SK-N-SH (cell line): ENCODE measurements around the gene POU3F3. TPM values are rescaled to one million over a fixed set of nuclear protein-coding genes. Genes with fewer than 3 reads are reported as not detected.

ENCODE experiments used
- CTCF ChIA-PET: fragments of 300-600, 350-600 bp; formaldehyde crosslinking; extraction: SDS; loops from one replicate; lab custom pipeline; 2021; lab: Yijun Ruan, JAX
- POLR2A ChIA-PET: fragments of 350-600 bp; sonication (Branson Sonifier 250); formaldehyde crosslinking; extraction: SDS; loops from one replicate; lab custom pipeline; 2020; ENCODE audit warnings: antibody characterized with exemption, inconsistent platforms; lab: Yijun Ruan, JAX
- DNase-seq: peaks from one replicate; pipeline ENCODE4 v3.0.0; 2012
- H2AFZ ChIP-seq: fragments of 200-600 bp; sonication (generic); 2 replicates; pipeline ENCODE4 v1.8.1; 2016; ENCODE audit warnings: antibody characterized with exemption, mild to moderate bottlenecking, low read depth
- H3F3A ChIP-seq: fragments of 200-600 bp; sonication (generic); replicated peaks from 2 replicates; pipeline ENCODE3; 2016; ENCODE audit warnings: antibody characterized with exemption, mild to moderate bottlenecking; ENCODE audit not compliant: insufficient read depth
- H3K27ac ChIP-seq, 2 experiments: fragments of 200-500 bp in 1 of 2; fragments of 200-600 bp in 1 of 2; sonication (Bioruptor generic) in 1 of 2; sonication (generic), shearing (Covaris generic) in 1 of 2; 2 replicates each; pipeline versions ENCODE4 v1.5.1 to v1.6.1; 2014 to 2016; ENCODE audit warnings: low read depth in 2 of 2, inconsistent platforms in 1 of 2, low read length in 1 of 2, mild to moderate bottlenecking in 1 of 2, mixed read lengths in 1 of 2
- H3K27me3 ChIP-seq: fragments of 200-600 bp; sonication (generic), shearing (Covaris generic); 2 replicates; pipeline ENCODE4 v1.6.1; 2016; ENCODE audit warnings: mixed run types; ENCODE audit not compliant: insufficient read depth
- H3K36me3 ChIP-seq, 2 experiments: fragments of 200-500 bp in 1 of 2; fragments of 200-600 bp in 1 of 2; sonication (Bioruptor generic) in 1 of 2; sonication (generic) in 1 of 2; replicated peaks in 1 of 2; 2 replicates each; pipeline versions ENCODE3 to v1.5.1; 2014 to 2016; ENCODE audit warnings: low read length in 1 of 2, mild to moderate bottlenecking in 1 of 2; ENCODE audit not compliant: insufficient read depth in 2 of 2, control insufficient read depth in 1 of 2
- H3K4me1 ChIP-seq, 2 experiments: fragments of 200-500 bp in 1 of 2; fragments of 200-600 bp in 1 of 2; sonication (Bioruptor generic) in 1 of 2; sonication (generic), shearing (Covaris generic) in 1 of 2; 2 replicates each; pipeline versions ENCODE4 v1.5.1 to v1.6.1; 2014 to 2016; ENCODE audit warnings: low read depth in 1 of 2, low read length in 1 of 2, mixed run types in 1 of 2; ENCODE audit not compliant: insufficient read depth in 2 of 2, control insufficient read depth in 1 of 2
- H3K4me2 ChIP-seq: fragments of 200-600 bp; sonication (generic), shearing (Covaris generic); 2 replicates; pipeline ENCODE4 v1.6.1; 2017; ENCODE audit warnings: mixed run types
- H3K4me3 ChIP-seq, 2 experiments: fragments of 200-500 bp in 1 of 2; fragments of 200-600 bp in 1 of 2; sonication (Bioruptor generic) in 1 of 2; sonication (generic), shearing (Covaris generic) in 1 of 2; 2 replicates each; pipeline versions ENCODE4 v1.5.1 to v1.8.1; 2014 to 2016; ENCODE audit warnings: low read depth in 2 of 2, inconsistent platforms in 1 of 2, low read length in 1 of 2, mild to moderate bottlenecking in 1 of 2, mixed read lengths in 1 of 2, moderate library complexity in 1 of 2
- H3K79me2 ChIP-seq: fragments of 200-600 bp; sonication (generic); 2 replicates; pipeline ENCODE4 v1.8.1; 2017; ENCODE audit warnings: mild to moderate bottlenecking; ENCODE audit not compliant: insufficient read depth
- H3K9ac ChIP-seq: fragments of 200-600 bp; sonication (generic); 2 replicates; pipeline ENCODE4 v1.6.1; 2017; ENCODE audit warnings: mixed run types
- H3K9me2 ChIP-seq: fragments of 200-600 bp; sonication (generic); 2 replicates; pipeline ENCODE4 v1.6.1; 2017; ENCODE audit warnings: mixed run types
- H3K9me3 ChIP-seq: fragments of 200-600 bp; sonication (generic); 2 replicates; pipeline ENCODE4 v1.6.1; 2017; ENCODE audit warnings: mixed run types, mild to moderate bottlenecking, moderate library complexity
- H4K20me1 ChIP-seq: fragments of 200-600 bp; sonication (generic); 2 replicates; pipeline ENCODE4 v1.6.1; 2017; ENCODE audit warnings: mild to moderate bottlenecking, mixed run types; ENCODE audit not compliant: insufficient read depth
- CHD2 ChIP-seq: fragments of 150-350 bp; IDR thresholded peaks from 2 replicates; pipeline ENCODE4 v1.6.1; 2018; ENCODE audit warnings: low read length; ENCODE audit not compliant: partially characterized antibody
- CTCF ChIP-seq: fragments of 200-600 bp; sonication (generic); IDR thresholded peaks from 2 replicates; pipeline ENCODE4 v1.6.1; 2017; ENCODE audit warnings: antibody characterized with exemption, mild to moderate bottlenecking, moderate library complexity
- ELF1 ChIP-seq: IDR thresholded peaks from 2 replicates; pipeline ENCODE4 v1.4.0; 2012
- EZH2phosphoT487 ChIP-seq: fragments of 200-600 bp; sonication (generic); IDR thresholded peaks from 2 replicates; pipeline ENCODE4 v1.6.1; 2017; ENCODE audit warnings: low read depth, mixed run types, mild to moderate bottlenecking, antibody characterized with exemption, moderate library complexity, borderline replicate concordance
- FOSL2 ChIP-seq: IDR thresholded peaks from 2 replicates; pipeline ENCODE4 v1.4.0; 2012; ENCODE audit warnings: low read depth, mild to moderate bottlenecking, moderate library complexity, borderline replicate concordance
- FOXJ3 ChIP-seq: sonication (generic); formaldehyde crosslinking; IDR thresholded peaks from 2 replicates; pipeline ENCODE4 v1.5.1; 2020; ENCODE audit warnings: mild to moderate bottlenecking, missing genetic modification reagents
- FOXM1 ChIP-seq: IDR thresholded peaks from 2 replicates; pipeline ENCODE4 v1.4.0; 2012; ENCODE audit warnings: low read depth, mild to moderate bottlenecking
- GATA2 ChIP-seq: sonication (generic); formaldehyde crosslinking; IDR thresholded peaks from 2 replicates; pipeline ENCODE4 v1.5.0; 2020; ENCODE audit warnings: mild to moderate bottlenecking, missing genetic modification reagents
- MAX ChIP-seq: IDR thresholded peaks from 2 replicates; pipeline ENCODE4 v1.4.0; 2012; ENCODE audit warnings: low read depth
- MXI1 ChIP-seq: IDR thresholded peaks from 2 replicates; pipeline ENCODE4 v1.6.1; 2012; ENCODE audit warnings: mild to moderate bottlenecking, low read depth, low read length, improper control_type of control experiment
- NFIC ChIP-seq: IDR thresholded peaks from 2 replicates; pipeline ENCODE4 v1.4.0; 2012; ENCODE audit warnings: borderline replicate concordance
- NRF1 ChIP-seq: IDR thresholded peaks from 2 replicates; pipeline ENCODE4 v1.6.1; 2012; ENCODE audit warnings: low read depth, mild to moderate bottlenecking, low read length
- PBX3 ChIP-seq: IDR thresholded peaks from 2 replicates; pipeline ENCODE4; 2012
- POLR2AphosphoS5 ChIP-seq: IDR thresholded peaks from 2 replicates; pipeline ENCODE4 v1.6.1; 2012; ENCODE audit warnings: low read depth, low read length
- RCOR1 ChIP-seq: fragments of 150-350 bp; IDR thresholded peaks from 2 replicates; pipeline ENCODE4 v1.6.1; 2017; ENCODE audit warnings: antibody characterized with exemption, low read length
- SIN3A ChIP-seq: IDR thresholded peaks from 2 replicates; pipeline ENCODE4 v1.6.1; 2012; ENCODE audit warnings: low read depth, mild to moderate bottlenecking, low read length, moderate library complexity, borderline replicate concordance
- SMC3 ChIP-seq: IDR thresholded peaks from 2 replicates; pipeline ENCODE4 v1.6.1; 2012; ENCODE audit warnings: low read depth, low read length, improper control_type of control experiment
- TAF1 ChIP-seq: IDR thresholded peaks from 2 replicates; pipeline ENCODE4 v1.6.1; 2012; ENCODE audit warnings: low read depth, mild to moderate bottlenecking, low read length, moderate library complexity, borderline replicate concordance
- TEAD4 ChIP-seq: IDR thresholded peaks from 2 replicates; pipeline ENCODE4 v1.4.0; 2012; ENCODE audit warnings: mild to moderate bottlenecking, borderline replicate concordance; ENCODE audit not compliant: insufficient read depth
- USF1 ChIP-seq: IDR thresholded peaks from 2 replicates; pipeline ENCODE4 v1.4.0; 2012; ENCODE audit warnings: low read depth, borderline replicate concordance
- whole genome bisulfite sequencing: methylation state at CpG from one replicate; pipeline ENCODE4 v1.1.6; 2017; ENCODE audit warnings: low lambda C conversion rate; 5-methylcytosine and 5-hydroxymethylcytosine counted together
- polyA plus RNA-seq, 3 experiments: library from polyadenylated mRNA; depleted of rRNA; stranded (reverse); fragments of >200 nt; gene quantifications; 2 replicates each; pipeline ENCODE4 v1.2.3, GENCODE V29; 2012

The POU3F3 gene
- polyA plus RNA-seq, 1 of the 3 experiments (the other 2 are of a cell fraction) = not detected

- Histone ChIP-seq H4K20me1 (no peaks in the 10 kb centered on the region), H3K9me3 (no peaks in the 10 kb centered on the region), H3K4me1 (no peaks in the 10 kb centered on the region; a peak in 1 of 4 replicates), H3K9ac (no peak overlapping the region), H3F3A (peaks cover 2% of the 10 kb centered on the region), H3K4me3 (no peak overlapping the region), H3K27ac (no peak overlapping the region), H3K79me2 (no peaks in the 10 kb centered on the region), H2AFZ (no peak overlapping the region), H3K4me2 (no peak overlapping the region), H3K36me3 (no peaks in the 10 kb centered on the region), H3K9me2 (no peaks in the 10 kb centered on the region), H3K27me3 (peaks cover 52% of the 10 kb centered on the region)
- 55% methylated on average over 14 of the region's 14 CpGs for WGBS
- POLR2A ChIA-PET = no interaction called here
- no peak for DNase-seq
- CTCF ChIA-PET = interaction anchor here (0.6 to 3.0 kb wide), 2 partner anchors 15 to 328 kb away, joined by 3 to 17 read pairs; no protein-coding TSS in a partner anchor
- TF ChIP-seq FOXM1 = no peak
- TF ChIP-seq TEAD4 = no peak
Observed at GRCh38 chr2:104864280-104865095, 10.6 kb downstream of the POU3F3 start.

GRCh38 chr2:104865096-104865470 is 11.2 kb downstream of the POU3F3 start:
- Histone ChIP-seq H3K9me2 (no peaks in the 10 kb centered on the region), H3K79me2 (no peaks in the 10 kb centered on the region), H3K4me3 (no peak overlapping the region), H3F3A (peaks cover under 1% of the 10 kb centered on the region), H3K27me3 (peaks cover 49% of the 10 kb centered on the region), H4K20me1 (no peaks in the 10 kb centered on the region), H3K4me2 (no peak overlapping the region), H3K9ac (no peak overlapping the region), H3K4me1 (no peaks in the 10 kb centered on the region; a peak in 1 of 4 replicates), H3K27ac (no peak overlapping the region), H3K9me3 (no peaks in the 10 kb centered on the region), H3K36me3 (no peaks in the 10 kb centered on the region), H2AFZ (no peak overlapping the region)
- DNase-seq = no peak
- WGBS = 44% methylated on average over 2 of the region's 2 CpGs
- ChIA-PET POLR2A (no interaction called here), CTCF (interaction anchor here (0.6 to 3.0 kb wide), 3 partner anchors 15 to 906 kb away, joined by 3 to 17 read pairs (median 5); no protein-coding TSS in a partner anchor)
- TF ChIP-seq RCOR1 (no peak), POLR2AphosphoS5 (no peak), MAX (no peak), TEAD4 (no peak), SMC3 (no peak), EZH2phosphoT487 (no peak), CTCF (no peak), FOXJ3 (no peak), GATA2 (no peak), NRF1 (no peak), PBX3 (no peak), CHD2 (no peak), TAF1 (no peak), SIN3A (no peak), MXI1 (no peak), NFIC (no peak), USF1 (no peak), ELF1 (no peak), FOSL2 (no peak)
